Measurements from ENCODE around the gene PEPD.

The PEPD gene

GRCh38 chr19:33395561-33396550 lies 125.7 kb downstream of the PEPD start:
- DNase-seq: no peak

- no peak for DNase-seq
Measured at GRCh38 chr19:33394723-33395560, 126.6 kb downstream of the PEPD start.

- peak; percentile 26 for DNase-seq
Measured at GRCh38 chr19:33394006-33394722, 127.4 kb downstream of the PEPD start.

- peak; percentile 23 for DNase-seq
Measured at GRCh38 chr19:33393286-33394005, 128.1 kb downstream of the PEPD start.

GRCh38 chr19:33392341-33393285 lies 129.0 kb downstream of the PEPD start:
- peak; percentile 40 for DNase-seq

GRCh38 chr19:33391631-33392249 lies 129.9 kb downstream of the PEPD start:
- DNase-seq: no peak

- no peak for DNase-seq
Measured at GRCh38 chr19:33390908-33391630, 130.5 kb downstream of the PEPD start.

GRCh38 chr19:33390101-33390907 lies 131.3 kb downstream of the PEPD start:
- no peak for DNase-seq

- no peak for DNase-seq
Measured at GRCh38 chr19:33389421-33390100, 132.0 kb downstream of the PEPD start.

- no peak for DNase-seq
Measured at GRCh38 chr19:33388725-33389420, 132.7 kb downstream of the PEPD start.

GRCh38 chr19:33388231-33388724 lies 133.3 kb downstream of the PEPD start:
- no peak for DNase-seq

- DNase-seq: no peak
Measured at GRCh38 chr19:33387351-33388230, 134.0 kb downstream of the PEPD start.

- no peak for DNase-seq
Measured at GRCh38 chr19:33386361-33386858, 135.2 kb downstream of the PEPD start.

GRCh38 chr19:33385956-33386355 lies 135.6 kb downstream of the PEPD start:
- no peak for DNase-seq

GRCh38 chr19:33384983-33385382 lies 136.6 kb downstream of the PEPD start:
- no peak for DNase-seq

Data from right kidney (tissue), 1 donor.